Esophagus mucosa (tissue), 1 donor: ENCODE measurements around the gene CCDC85C. TPM values are rescaled to one million over a fixed set of nuclear protein-coding genes. Genes with fewer than 3 reads are reported as not detected.
A peak's percentile ranks its signal among the peaks of the same experiment; 100 is the strongest.

Experiments used
- ATAC-seq: fragments of 200-7000 bp; cut with Tn5 transposase; one replicate; pipeline ENCODE4 v1.9.1; 2020
- total RNA-seq: library from RNA; stranded (reverse); gene quantifications from one replicate; pipeline ENCODE4 v1.2.4, GENCODE V29; 2023
- donor health status: DM: yes; HTN: yes; CAD: no.

The CCDC85C gene
- total RNA-seq, 1 donor from 2014 or later = 50.2 TPM

- ATAC-seq = no peak
These were observed 64.5 kb downstream of the CCDC85C start for GRCh38 chr14:99539491-99539890.

GRCh38 chr14:99538733-99539132 is 65.3 kb downstream of the CCDC85C start:
- ATAC-seq = no peak

- ATAC-seq = no peak
These were observed 65.7 kb downstream of the CCDC85C start for GRCh38 chr14:99538275-99538674.

GRCh38 chr14:99537399-99537798 is 66.6 kb downstream of the CCDC85C start:
- peak; percentile 30 for ATAC-seq

GRCh38 chr14:99535908-99536778 is 67.9 kb downstream of the CCDC85C start:
- no peak for ATAC-seq

GRCh38 chr14:99535448-99535847 is 68.6 kb downstream of the CCDC85C start:
- no peak for ATAC-seq

- no peak for ATAC-seq
These were observed 69.1 kb downstream of the CCDC85C start for GRCh38 chr14:99534863-99535262.

- no peak for ATAC-seq
These were observed 69.7 kb downstream of the CCDC85C start for GRCh38 chr14:99534333-99534732.

- ATAC-seq = no peak
These were observed 71.7 kb downstream of the CCDC85C start for GRCh38 chr14:99532310-99532709.

- ATAC-seq = no peak
These were observed 72.5 kb downstream of the CCDC85C start for GRCh38 chr14:99531251-99532096.

GRCh38 chr14:99530407-99531155 is 73.4 kb downstream of the CCDC85C start:
- no peak for ATAC-seq

- peak; percentile 32 for ATAC-seq
These were observed 74.1 kb downstream of the CCDC85C start for GRCh38 chr14:99529899-99530298.

GRCh38 chr14:99527427-99528076 is 76.5 kb downstream of the CCDC85C start:
- ATAC-seq = no peak

GRCh38 chr14:99527026-99527425 is 77.0 kb downstream of the CCDC85C start:
- no peak for ATAC-seq

- no peak for ATAC-seq
These were observed 78.3 kb downstream of the CCDC85C start for GRCh38 chr14:99525699-99526080.

GRCh38 chr14:99524804-99525698 is 79.0 kb downstream of the CCDC85C start:
- peak; percentile 59 for ATAC-seq

GRCh38 chr14:99524091-99524661 is 79.8 kb downstream of the CCDC85C start:
- ATAC-seq = no peak

GRCh38 chr14:99523704-99524055 is 80.3 kb downstream of the CCDC85C start:
- no peak for ATAC-seq

GRCh38 chr14:99522934-99523703 is 80.9 kb downstream of the CCDC85C start:
- ATAC-seq = no peak

- no peak for ATAC-seq
These were observed 81.5 kb downstream of the CCDC85C start for GRCh38 chr14:99522457-99522891.
